DND-41 (cell line): Measurements from ENCODE around the gene TWIST2.

Experiments
- ATAC-seq: fragments of 200-7000 bp; cut with Tn5 transposase; 3 replicates; pipeline ENCODE4 v1.9.1; 2021; ENCODE audit warnings: low read depth; ENCODE audit not compliant: insufficient read depth
- DNase-seq: peaks from one replicate; pipeline ENCODE4 v3.0.0-alpha.2; 2020
- H2AFZ ChIP-seq: 2 replicates; pipeline ENCODE4 v1.6.0; 2012; ENCODE audit warnings: low read depth, low read length
- H3K27ac ChIP-seq: 2 replicates; pipeline ENCODE4 v1.5.1; 2012; ENCODE audit warnings: low read length, inconsistent platforms
- H3K27me3 ChIP-seq: fragments of 200-600 bp; sonication (generic); 2 replicates; pipeline ENCODE4 v1.6.0; 2012; ENCODE audit warnings: low read length, mild to moderate bottlenecking, inconsistent platforms; ENCODE audit not compliant: insufficient read depth, poor library complexity
- H3K36me3 ChIP-seq: 2 replicates; pipeline ENCODE4 v1.5.1; 2012; ENCODE audit warnings: low read length, inconsistent platforms; ENCODE audit not compliant: insufficient read depth
- H3K4me1 ChIP-seq: 2 replicates; pipeline ENCODE4 v1.5.1; 2012; ENCODE audit warnings: mild to moderate bottlenecking, low read length; ENCODE audit not compliant: insufficient read depth
- H3K4me2 ChIP-seq: 2 replicates; pipeline ENCODE4 v1.6.0; 2012; ENCODE audit warnings: mild to moderate bottlenecking, moderate library complexity, low read length, inconsistent platforms; ENCODE audit not compliant: insufficient read depth
- H3K4me3 ChIP-seq, 2 experiments: fragments of 200-600 bp in 1 of 2; shearing (Covaris generic) in 1 of 2; 2 replicates each; pipeline ENCODE4 v1.5.1; 2012 to 2016; ENCODE audit warnings: inconsistent platforms in 2 of 2, low read length in 2 of 2, mild to moderate bottlenecking in 2 of 2, low read depth in 1 of 2, moderate library complexity in 1 of 2
- H3K79me2 ChIP-seq: 2 replicates; pipeline ENCODE4 v1.6.0; 2012; ENCODE audit warnings: low read length, inconsistent platforms; ENCODE audit not compliant: insufficient read depth
- H3K9ac ChIP-seq: 2 replicates; pipeline ENCODE4 v1.6.0; 2012; ENCODE audit warnings: low read depth, mild to moderate bottlenecking, inconsistent platforms, low read length, moderate library complexity
- H3K9me3 ChIP-seq: 2 replicates; pipeline ENCODE4 v1.5.1; 2012; ENCODE audit warnings: low read length, moderate library complexity, mild to moderate bottlenecking, inconsistent platforms; ENCODE audit not compliant: insufficient read depth, severe bottlenecking
- H4K20me1 ChIP-seq: 2 replicates; pipeline ENCODE4 v1.6.0; 2012; ENCODE audit warnings: low read length; ENCODE audit not compliant: insufficient read depth
- CTCF ChIP-seq: IDR thresholded peaks from 2 replicates; pipeline ENCODE4 v1.5.1; 2012; ENCODE audit warnings: borderline replicate concordance, low read length, moderate library complexity, mild to moderate bottlenecking; ENCODE audit not compliant: poor library complexity, severe bottlenecking; ENCODE audit errors: extremely low read depth
- EZH2 ChIP-seq: IDR thresholded peaks from 3 replicates; pipeline ENCODE4 v1.6.1; 2012; ENCODE audit warnings: borderline replicate concordance, low read depth, mild to moderate bottlenecking, moderate library complexity, low read length, inconsistent platforms; ENCODE audit not compliant: severe bottlenecking

TWIST2 gene

GRCh38 chr2:238851761-238852160, 3.9 kb downstream of the TWIST2 start:
- Histone ChIP-seq H3K27ac (no peak overlapping the region), H4K20me1 (no peaks in the 10 kb centered on the region), H3K9me3 (no peaks in the 10 kb centered on the region), H3K4me2 (no peak overlapping the region), H3K4me1 (no peaks in the 10 kb centered on the region), H3K27me3 (peaks cover 13% of the 10 kb centered on the region), H3K36me3 (no peaks in the 10 kb centered on the region), H2AFZ (no peak overlapping the region), H3K4me3 (no peak overlapping the region), H3K9ac (no peak overlapping the region), H3K79me2 (no peaks in the 10 kb centered on the region)
- ATAC-seq (no peak), DNase-seq (no peak)
- no peak for TF ChIP-seq EZH2
- TF ChIP-seq CTCF = no peak

GRCh38 chr2:238852206-238852869, 4.5 kb downstream of the TWIST2 start:
- no peak overlapping the region for H3K4me3 ChIP-seq
- H3K36me3 ChIP-seq = no peaks in the 10 kb centered on the region
- DNase-seq (no peak), ATAC-seq (no peak)
- H3K4me1 ChIP-seq = no peaks in the 10 kb centered on the region
- H2AFZ ChIP-seq = no peak overlapping the region
- TF ChIP-seq CTCF (no peak), EZH2 (no peak)
- no peak overlapping the region for H3K9ac ChIP-seq
- peaks cover 13% of the 10 kb centered on the region for H3K27me3 ChIP-seq
- no peak overlapping the region for H3K27ac ChIP-seq
- H3K9me3 ChIP-seq = no peaks in the 10 kb centered on the region
- H3K79me2 ChIP-seq = no peaks in the 10 kb centered on the region
- H3K4me2 ChIP-seq = no peak overlapping the region
- no peaks in the 10 kb centered on the region for H4K20me1 ChIP-seq

- peaks cover 13% of the 10 kb centered on the region for H3K27me3 ChIP-seq
- H3K27ac ChIP-seq = no peak overlapping the region
- no peak overlapping the region for H3K9ac ChIP-seq
- H3K36me3 ChIP-seq = no peaks in the 10 kb centered on the region
- DNase-seq (no peak), ATAC-seq (no peak)
- no peaks in the 10 kb centered on the region for H4K20me1 ChIP-seq
- H3K4me3 ChIP-seq = no peak overlapping the region
- no peaks in the 10 kb centered on the region for H3K9me3 ChIP-seq
- TF ChIP-seq EZH2 (no peak), CTCF (no peak)
- H3K79me2 ChIP-seq = no peaks in the 10 kb centered on the region
- no peak overlapping the region for H2AFZ ChIP-seq
- H3K4me2 ChIP-seq = no peak overlapping the region
- H3K4me1 ChIP-seq = no peaks in the 10 kb centered on the region
Measured at GRCh38 chr2:238853218-238853617, 5.3 kb downstream of the TWIST2 start.

GRCh38 chr2:238853721-238854120, 5.8 kb downstream of the TWIST2 start:
- H3K9ac ChIP-seq = no peak overlapping the region
- DNase-seq (no peak), ATAC-seq (no peak)
- TF ChIP-seq EZH2 = no peak
- no peak for TF ChIP-seq CTCF
- H3K4me2 ChIP-seq = no peak overlapping the region
- no peak overlapping the region for H3K27ac ChIP-seq
- H4K20me1 ChIP-seq = no peaks in the 10 kb centered on the region
- no peak overlapping the region for H3K4me3 ChIP-seq
- H2AFZ ChIP-seq = no peak overlapping the region
- H3K36me3 ChIP-seq = no peaks in the 10 kb centered on the region
- H3K27me3 ChIP-seq = peaks cover 13% of the 10 kb centered on the region
- no peaks in the 10 kb centered on the region for H3K4me1 ChIP-seq
- no peaks in the 10 kb centered on the region for H3K79me2 ChIP-seq
- no peaks in the 10 kb centered on the region for H3K9me3 ChIP-seq
